HG03432 (cell line): ENCODE data around the gene GPR21.

Experiments
- ATAC-seq: cut with Tn5 transposase; IDR thresholded peaks from one replicate; pipeline ENCODE4 v1.9.1; 2021; ENCODE audit warnings: mild to moderate bottlenecking, moderate library complexity; ENCODE audit not compliant: unreplicated experiment

The GPR21 gene

GRCh38 chr9:123033864-123034601 is 566 bp downstream of the GPR21 start:
- no peak for ATAC-seq

- no peak for ATAC-seq
These were observed 1.5 kb downstream of the GPR21 start for GRCh38 chr9:123034881-123035510.

GRCh38 chr9:123035791-123036190 is 2.3 kb downstream of the GPR21 start:
- no peak for ATAC-seq

GRCh38 chr9:123036893-123037545 is 3.6 kb downstream of the GPR21 start:
- ATAC-seq = no peak

- ATAC-seq = no peak
These were observed 6.3 kb downstream of the GPR21 start for GRCh38 chr9:123039617-123040219.

- ATAC-seq = no peak
These were observed 7.3 kb downstream of the GPR21 start for GRCh38 chr9:123040801-123041200.

GRCh38 chr9:123041489-123041888 is 8.0 kb downstream of the GPR21 start:
- no peak for ATAC-seq

- ATAC-seq = no peak
These were observed 9.8 kb downstream of the GPR21 start for GRCh38 chr9:123043081-123043939.

GRCh38 chr9:123044586-123044985 is 11.1 kb downstream of the GPR21 start:
- ATAC-seq = no peak

GRCh38 chr9:123046406-123047195 is 13.1 kb downstream of the GPR21 start:
- ATAC-seq = no peak

GRCh38 chr9:123048748-123049147 is 15.3 kb downstream of the GPR21 start:
- ATAC-seq = no peak

- no peak for ATAC-seq
These were observed 16.2 kb downstream of the GPR21 start for GRCh38 chr9:123049589-123050222.

- ATAC-seq = no peak
These were observed 19.6 kb downstream of the GPR21 start for GRCh38 chr9:123053046-123053445.

- no peak for ATAC-seq
These were observed 20.2 kb downstream of the GPR21 start for GRCh38 chr9:123053711-123054110.

- no peak for ATAC-seq
These were observed 25.4 kb downstream of the GPR21 start for GRCh38 chr9:123058834-123059233.

- no peak for ATAC-seq
These were observed 26.2 kb downstream of the GPR21 start for GRCh38 chr9:123059472-123060220.

GRCh38 chr9:123061216-123061615 is 27.7 kb downstream of the GPR21 start:
- no peak for ATAC-seq

- no peak for ATAC-seq
These were observed 29.1 kb downstream of the GPR21 start for GRCh38 chr9:123062351-123063176.
